IgD-negative memory B cell (primary cell): ENCODE data around the gene PARP4. TPM values are rescaled to one million over a fixed set of nuclear protein-coding genes. Genes with fewer than 3 reads are reported as not detected.
"Not testable (repeated sequence)": the region's sequence is repeated elsewhere in the genome, so short reads cannot be mapped to it uniquely, and the experiment has no call there.

Experiments used
- H3K27ac Mint-ChIP-seq, 3 donors: one replicate each; pipeline ENCODE4 v1.8.0; 2020 to 2022; ENCODE audit warnings: mild to moderate bottlenecking in 3 of 3, mixed read lengths in 3 of 3, moderate library complexity in 1 of 3
- H3K27me3 Mint-ChIP-seq: one replicate; pipeline ENCODE4 v1.8.0; 2021; ENCODE audit warnings: mixed read lengths
- H3K36me3 Mint-ChIP-seq: one replicate; pipeline ENCODE4 v1.8.0; 2020; ENCODE audit warnings: mild to moderate bottlenecking, mixed read lengths
- H3K4me1 Mint-ChIP-seq, 3 donors: one replicate each; pipeline ENCODE4 v1.8.0; 2020 to 2022; ENCODE audit warnings: mixed read lengths in 3 of 3, mild to moderate bottlenecking in 1 of 3
- H3K4me3 Mint-ChIP-seq, 4 donors: one replicate each; pipeline ENCODE4 v1.8.0; 2020 to 2022; ENCODE audit warnings: mild to moderate bottlenecking in 4 of 4, mixed read lengths in 4 of 4, moderate library complexity in 3 of 4
- H3K9me3 Mint-ChIP-seq, 3 donors: one replicate each; pipeline ENCODE4 v1.8.0; 2020 to 2021; ENCODE audit warnings: mixed read lengths in 3 of 3, mild to moderate bottlenecking in 1 of 3
- polyA plus RNA-seq: library from polyadenylated mRNA; unstranded; fragments of 300-500 nt; fragmentation: Illumina TruSeq; gene quantifications from one replicate; pipeline ENCODE4 v1.2.3, GENCODE V29; 2021

Gene PARP4
- polyA plus RNA-seq, 1 donor from 2014 or later = 44.3 TPM

DNA sequence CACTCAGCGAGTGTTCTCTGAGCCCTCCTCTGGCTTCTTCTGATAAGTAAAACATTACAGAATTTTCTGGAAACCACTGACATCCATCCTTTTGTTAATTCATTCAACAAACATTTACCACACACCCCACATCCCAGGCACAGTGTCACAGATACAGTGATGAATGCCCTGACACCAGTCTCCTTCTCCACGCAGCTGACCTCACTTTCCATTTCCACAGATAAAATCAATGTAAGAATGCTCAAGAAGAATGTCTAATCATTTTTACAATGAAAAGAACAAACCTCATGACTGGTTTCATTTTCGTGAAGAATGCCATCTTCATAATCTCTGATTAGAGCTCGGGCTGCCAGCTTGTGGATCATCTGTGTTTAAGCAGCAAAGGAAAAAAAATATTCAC lies 69.2 kb downstream of the PARP4 start:
- Mint-ChIP-seq H3K27ac (no peak overlapping the region), H3K36me3 (peaks cover 7% of the 10 kb centered on the region), H3K4me3 (no peak overlapping the region), H3K9me3 (no peaks in the 10 kb centered on the region), H3K4me1 (no peaks in the 10 kb centered on the region), H3K27me3 (no peaks in the 10 kb centered on the region)

GRCh38 chr13:24426045-24426444 lies 86.5 kb downstream of the PARP4 start:
- not testable (repeated sequence) for H3K27ac Mint-ChIP-seq, H3K27me3 Mint-ChIP-seq, H3K4me3 Mint-ChIP-seq, H3K9me3 Mint-ChIP-seq, H3K4me1 Mint-ChIP-seq
- peaks cover 12% of the 10 kb centered on the region for H3K36me3 Mint-ChIP-seq

- H3K4me3 Mint-ChIP-seq = peak overlapping the region in 1 of 4 donors; percentile 27
- not testable (repeated sequence) for H3K4me1 Mint-ChIP-seq, H3K27ac Mint-ChIP-seq
These were observed 92.9 kb downstream of the PARP4 start for GRCh38 chr13:24419668-24420067.

GRCh38 chr13:24407844-24408243 lies 104.7 kb downstream of the PARP4 start:
- no peaks in the 10 kb centered on the region for H3K9me3 Mint-ChIP-seq
- no peaks in the 10 kb centered on the region for H3K4me1 Mint-ChIP-seq
- H3K36me3 Mint-ChIP-seq = no peaks in the 10 kb centered on the region
- H3K27me3 Mint-ChIP-seq = peaks cover 4% of the 10 kb centered on the region
- no peak overlapping the region for H3K4me3 Mint-ChIP-seq
- no peak overlapping the region for H3K27ac Mint-ChIP-seq

More at GRCh38 chr13:24419668-24420067, 92.9 kb downstream of the PARP4 start:
- peaks cover 23% of the 10 kb centered on the region for H3K36me3 Mint-ChIP-seq
- H3K27me3 Mint-ChIP-seq, H3K9me3 Mint-ChIP-seq: not testable (repeated sequence)

DNA sequence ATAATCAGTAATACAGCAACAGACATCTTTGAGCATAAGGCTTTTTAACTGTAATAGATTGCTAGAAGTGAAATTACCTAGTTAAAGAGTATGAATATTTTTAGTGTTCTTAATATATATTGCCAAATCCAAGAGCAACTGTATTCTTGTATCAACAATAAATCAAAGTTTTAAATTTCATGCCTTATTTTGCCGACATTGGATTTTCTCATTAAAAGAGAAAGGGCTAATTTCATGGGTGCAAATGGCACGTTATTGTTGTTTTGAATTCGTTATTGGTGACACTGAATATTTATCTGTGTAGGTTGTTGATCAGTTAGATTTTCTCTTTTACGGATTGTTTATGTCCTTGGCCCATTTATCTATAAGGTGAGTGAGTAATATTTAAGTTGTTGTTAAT lies 106.1 kb downstream of the PARP4 start:
- no peaks in the 10 kb centered on the region for H3K9me3 Mint-ChIP-seq

GRCh38 chr13:24396821-24397220 lies 115.8 kb downstream of the PARP4 start:
- H3K4me1 Mint-ChIP-seq = no peaks in the 10 kb centered on the region
- H3K27me3 Mint-ChIP-seq = no peaks in the 10 kb centered on the region
- no peak overlapping the region for H3K27ac Mint-ChIP-seq
- H3K4me3 Mint-ChIP-seq = no peak overlapping the region
- peaks cover 1% of the 10 kb centered on the region for H3K36me3 Mint-ChIP-seq
- H3K9me3 Mint-ChIP-seq = peaks cover 3 to 14% (median 4%) of the 10 kb centered on the region in 3 donors

More for the DNA sequence above, 106.1 kb downstream of the PARP4 start:
- Mint-ChIP-seq H3K36me3 (no peaks in the 10 kb centered on the region), H3K27me3 (peaks cover 4% of the 10 kb centered on the region), H3K27ac (no peak overlapping the region), H3K4me1 (no peaks in the 10 kb centered on the region), H3K4me3 (no peak overlapping the region)

- H3K36me3 Mint-ChIP-seq = peaks cover 1% of the 10 kb centered on the region
- H3K27me3 Mint-ChIP-seq = no peaks in the 10 kb centered on the region
- H3K4me3 Mint-ChIP-seq = no peak overlapping the region
- H3K4me1 Mint-ChIP-seq = no peaks in the 10 kb centered on the region
- H3K27ac Mint-ChIP-seq = no peak overlapping the region
- peaks cover 3 to 14% (median 4%) of the 10 kb centered on the region in 3 donors for H3K9me3 Mint-ChIP-seq
These were observed 119.6 kb downstream of the PARP4 start for GRCh38 chr13:24392972-24393371.

- H3K9me3 Mint-ChIP-seq, H3K27ac Mint-ChIP-seq, H3K4me1 Mint-ChIP-seq, H3K36me3 Mint-ChIP-seq, H3K4me3 Mint-ChIP-seq, H3K27me3 Mint-ChIP-seq: not testable (repeated sequence)
These were observed 120.6 kb downstream of the PARP4 start for GRCh38 chr13:24391771-24392683.

DNA sequence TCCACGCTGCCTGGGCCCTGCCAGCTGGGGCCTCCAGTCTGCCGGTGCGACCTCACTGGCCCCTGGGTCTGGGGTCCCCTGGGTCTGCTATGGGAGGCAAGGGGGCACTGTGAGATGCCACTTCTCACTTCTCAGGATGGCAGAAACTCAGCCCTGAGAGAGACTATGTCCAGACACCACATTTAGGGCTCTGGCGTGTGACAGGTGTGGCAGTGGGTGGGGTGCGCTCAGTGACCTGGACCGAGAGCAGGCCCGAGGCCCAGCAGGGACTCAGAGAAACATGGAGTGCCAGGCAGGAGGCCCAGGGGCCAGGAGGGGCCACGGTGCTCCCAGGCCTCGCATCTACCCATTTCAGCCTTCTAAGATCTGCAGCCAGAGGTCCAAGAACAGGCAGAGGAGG lies 121.8 kb downstream of the PARP4 start:
- not testable (repeated sequence) for H3K27me3 Mint-ChIP-seq, H3K9me3 Mint-ChIP-seq, H3K4me3 Mint-ChIP-seq, H3K4me1 Mint-ChIP-seq, H3K27ac Mint-ChIP-seq, H3K36me3 Mint-ChIP-seq

DNA sequence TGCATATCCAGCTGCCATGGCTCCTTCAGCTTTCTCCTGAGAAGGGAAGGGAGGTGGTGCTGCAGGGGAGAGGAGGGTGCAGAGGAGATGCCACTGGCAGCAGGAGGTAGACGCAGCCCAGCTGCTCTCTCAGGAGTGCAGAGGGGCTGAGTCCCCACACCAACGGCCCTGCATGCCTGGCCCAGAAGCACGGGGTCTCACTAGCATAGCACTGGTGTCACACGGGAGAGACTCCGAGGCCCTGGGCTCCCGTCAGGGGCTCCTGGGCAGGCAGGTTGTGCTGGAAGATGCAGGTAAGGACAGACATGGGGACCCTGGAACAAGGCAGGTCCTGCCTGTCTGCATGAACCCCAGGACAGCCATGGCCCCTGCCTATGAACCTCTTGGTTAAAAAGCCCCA lies 123.1 kb downstream of the PARP4 start:
- no peak overlapping the region for H3K27ac Mint-ChIP-seq
- H3K27me3 Mint-ChIP-seq = peaks cover 2% of the 10 kb centered on the region
- no peaks in the 10 kb centered on the region for H3K4me1 Mint-ChIP-seq
- H3K4me3 Mint-ChIP-seq = no peak overlapping the region
- H3K36me3 Mint-ChIP-seq = no peaks in the 10 kb centered on the region
- no peaks in the 10 kb centered on the region for H3K9me3 Mint-ChIP-seq

GRCh38 chr13:24388743-24389142 lies 123.8 kb downstream of the PARP4 start:
- H3K4me3 Mint-ChIP-seq, H3K4me1 Mint-ChIP-seq: not testable (repeated sequence)

DNA sequence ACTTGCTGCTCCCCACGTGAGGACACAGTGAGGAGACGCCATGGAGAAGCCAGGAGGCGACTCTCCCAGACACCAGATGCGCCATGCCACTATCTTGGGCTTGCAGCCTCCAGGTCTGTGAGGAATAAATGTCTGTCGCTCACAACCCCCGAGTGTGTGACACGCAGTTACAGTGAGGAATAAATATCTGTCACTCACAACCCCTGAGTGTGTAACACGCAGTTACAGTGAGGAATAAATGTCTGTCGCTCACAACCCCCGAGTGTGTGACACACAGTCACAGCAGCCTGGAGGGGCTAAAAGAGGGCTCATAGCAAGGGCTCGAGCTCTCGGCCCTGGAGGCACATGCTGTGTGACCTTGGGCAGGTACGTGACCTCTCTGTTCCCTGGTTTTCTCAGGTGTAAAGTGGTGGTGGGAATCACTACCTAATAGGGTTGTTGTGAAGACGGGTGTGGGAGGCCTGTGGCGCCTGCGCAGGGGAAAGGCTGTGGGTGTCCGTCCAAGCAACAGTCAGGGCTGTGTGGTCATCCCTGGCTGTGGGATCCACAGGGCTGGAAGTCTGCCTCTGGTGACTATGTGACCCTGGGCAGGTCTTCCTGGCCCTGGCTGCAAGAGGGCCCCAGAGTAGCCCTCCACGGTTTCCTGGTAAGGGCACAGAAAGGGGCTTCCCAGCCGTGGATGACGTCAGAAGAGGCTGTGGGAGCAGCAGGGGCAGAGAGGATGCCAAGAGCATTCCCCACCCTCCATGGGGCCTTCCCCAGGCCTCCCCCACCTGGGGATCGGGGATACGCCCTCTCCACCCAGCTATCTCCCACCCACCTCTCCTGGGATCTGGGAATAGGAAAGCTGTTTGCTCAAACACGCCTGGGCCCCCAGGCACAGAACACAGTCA lies 125.5 kb downstream of the PARP4 start:
- Mint-ChIP-seq H3K27me3 (peaks cover 2% of the 10 kb centered on the region), H3K4me3 (no peak overlapping the region), H3K27ac (no peak overlapping the region), H3K4me1 (no peaks in the 10 kb centered on the region), H3K9me3 (no peaks in the 10 kb centered on the region), H3K36me3 (no peaks in the 10 kb centered on the region)

More at GRCh38 chr13:24388743-24389142, 123.8 kb downstream of the PARP4 start:
- not testable (repeated sequence) for H3K27ac Mint-ChIP-seq, H3K36me3 Mint-ChIP-seq, H3K9me3 Mint-ChIP-seq, H3K27me3 Mint-ChIP-seq

- Mint-ChIP-seq H3K4me1 (no peaks in the 10 kb centered on the region), H3K27ac (no peak overlapping the region), H3K36me3 (no peaks in the 10 kb centered on the region), H3K27me3 (peaks cover 2% of the 10 kb centered on the region), H3K4me3 (no peak overlapping the region), H3K9me3 (no peaks in the 10 kb centered on the region)
These were observed 126.7 kb downstream of the PARP4 start for GRCh38 chr13:24385902-24386301.

DNA sequence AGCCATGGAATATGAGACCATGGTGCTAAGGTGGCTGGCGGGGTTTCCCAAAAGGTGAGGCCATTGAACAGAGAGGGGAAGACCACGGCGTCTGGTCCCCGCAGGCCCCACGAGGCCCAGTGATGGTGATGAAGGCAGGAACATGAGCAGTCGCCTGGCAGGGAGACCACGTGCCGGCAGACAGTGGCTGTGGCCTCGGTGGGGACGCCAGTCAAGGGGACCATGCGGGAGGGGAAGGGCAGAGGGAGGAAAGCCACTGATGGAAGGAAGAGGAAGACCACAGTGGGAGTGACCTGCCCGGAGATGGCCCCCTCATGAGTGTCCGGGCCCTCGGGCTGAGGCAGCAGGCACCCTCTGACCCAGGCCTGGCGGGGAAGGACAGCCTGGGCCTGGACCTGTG lies 127.6 kb downstream of the PARP4 start:
- not testable (repeated sequence) for H3K9me3 Mint-ChIP-seq, H3K36me3 Mint-ChIP-seq, H3K27ac Mint-ChIP-seq, H3K27me3 Mint-ChIP-seq, H3K4me3 Mint-ChIP-seq, H3K4me1 Mint-ChIP-seq

DNA sequence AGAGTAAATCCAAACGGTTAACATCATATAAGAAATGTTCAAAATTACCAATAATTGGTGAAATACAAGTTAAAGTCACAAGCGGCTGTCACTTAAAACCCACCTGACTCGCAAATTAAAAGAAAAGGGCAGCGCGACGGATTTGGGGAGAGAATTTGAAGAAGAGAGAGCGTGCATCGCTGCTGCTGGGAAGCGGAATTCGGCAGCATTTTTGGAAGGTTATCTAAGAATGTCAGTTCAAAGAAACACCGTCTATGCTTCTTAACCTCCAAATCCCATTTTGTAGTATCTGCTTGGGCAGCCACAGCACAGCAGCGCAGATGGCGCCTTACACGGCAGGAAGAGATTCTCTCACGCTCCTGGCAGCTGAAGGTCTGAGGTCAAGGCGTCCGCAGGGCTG lies 128.5 kb downstream of the PARP4 start:
- H3K36me3 Mint-ChIP-seq, H3K27ac Mint-ChIP-seq, H3K4me3 Mint-ChIP-seq, H3K4me1 Mint-ChIP-seq, H3K27me3 Mint-ChIP-seq, H3K9me3 Mint-ChIP-seq: not testable (repeated sequence)
